Cardiac muscle cell (in vitro differentiated cells and primary cell): ENCODE measurements around the gene HMG20B. TPM values are rescaled to one million over a fixed set of nuclear protein-coding genes. Genes with fewer than 3 reads are reported as not detected.

Source experiments
- DNase-seq, 2 donors: peaks; one replicate each; pipeline versions ENCODE4 v3.0.0 to v3.0.0-alpha.2; 2010 to 2017; ENCODE audit warnings: low read depth in 1 of 2, low spot score in 1 of 2
- H3K27ac ChIP-seq: fragments of 200-600 bp; sonication (generic); 2 replicates; pipeline ENCODE4 v1.5.1; 2016
- H3K27me3 ChIP-seq: fragments of 200-600 bp; sonication (generic); 2 replicates; pipeline ENCODE4 v1.6.0; 2016; ENCODE audit warnings: control low read depth
- H3K36me3 ChIP-seq: fragments of 200-600 bp; sonication (generic); 2 replicates; pipeline ENCODE4 v1.5.1; 2016; ENCODE audit warnings: control low read depth
- H3K4me1 ChIP-seq: fragments of 200-600 bp; sonication (generic); 2 replicates; pipeline ENCODE4 v1.8.1; 2017; ENCODE audit warnings: low read depth, mild to moderate bottlenecking, mixed run types
- H3K4me3 ChIP-seq: fragments of 200-600 bp; sonication (generic); 2 replicates; pipeline ENCODE4 v1.5.1; 2016; ENCODE audit warnings: mild to moderate bottlenecking
- H3K9me3 ChIP-seq: fragments of 200-600 bp; sonication (generic); 2 replicates; pipeline ENCODE4 v1.5.1; 2017; ENCODE audit warnings: low read depth, mild to moderate bottlenecking, control low read depth
- polyA plus RNA-seq: library from polyadenylated mRNA; unstranded; fragments of >200 nt; fragmentation: Nextera tagmentation; extraction: Ambion mirVana; gene quantifications from 2 replicates; pipeline ENCODE4 v1.2.1, GENCODE V29; 2016
- total RNA-seq: library from RNA; depleted of rRNA; stranded (reverse); fragments of >200 nt; gene quantifications from 2 replicates; pipeline ENCODE4 v1.2.3, GENCODE V29; 2016
- TF ChIP-seq, protein P1 (sequence below): IDR thresholded peaks from 2 replicates; pipeline ENCODE4 v1.5.1; 2012; ENCODE audit warnings: low read depth, mild to moderate bottlenecking, low read length

The HMG20B gene
- total and polyA plus RNA-seq, 2 experiments from 2014 or later = 154 to 253 TPM

DNA sequence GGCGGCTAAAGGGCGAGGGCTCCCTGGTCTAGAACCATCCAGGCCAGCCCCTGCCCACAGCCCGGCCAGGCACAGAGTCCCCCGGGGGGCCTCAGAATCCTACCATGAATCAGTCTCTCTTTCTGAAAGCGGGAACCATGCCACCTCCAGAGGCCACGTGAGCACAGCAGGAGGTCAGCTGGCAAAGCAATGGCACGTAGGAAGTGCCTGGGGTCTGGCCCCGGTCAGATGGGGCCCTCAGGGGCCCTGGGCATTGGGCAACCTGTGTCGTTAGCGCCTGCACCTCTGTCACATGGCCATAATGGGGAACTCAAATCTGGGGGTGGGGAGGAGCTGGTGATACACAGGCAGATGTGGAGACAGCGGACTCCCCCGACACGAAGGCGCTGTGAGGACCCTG is 24.1 kb upstream of the HMG20B start:
- TF ChIP-seq, protein P1, sequence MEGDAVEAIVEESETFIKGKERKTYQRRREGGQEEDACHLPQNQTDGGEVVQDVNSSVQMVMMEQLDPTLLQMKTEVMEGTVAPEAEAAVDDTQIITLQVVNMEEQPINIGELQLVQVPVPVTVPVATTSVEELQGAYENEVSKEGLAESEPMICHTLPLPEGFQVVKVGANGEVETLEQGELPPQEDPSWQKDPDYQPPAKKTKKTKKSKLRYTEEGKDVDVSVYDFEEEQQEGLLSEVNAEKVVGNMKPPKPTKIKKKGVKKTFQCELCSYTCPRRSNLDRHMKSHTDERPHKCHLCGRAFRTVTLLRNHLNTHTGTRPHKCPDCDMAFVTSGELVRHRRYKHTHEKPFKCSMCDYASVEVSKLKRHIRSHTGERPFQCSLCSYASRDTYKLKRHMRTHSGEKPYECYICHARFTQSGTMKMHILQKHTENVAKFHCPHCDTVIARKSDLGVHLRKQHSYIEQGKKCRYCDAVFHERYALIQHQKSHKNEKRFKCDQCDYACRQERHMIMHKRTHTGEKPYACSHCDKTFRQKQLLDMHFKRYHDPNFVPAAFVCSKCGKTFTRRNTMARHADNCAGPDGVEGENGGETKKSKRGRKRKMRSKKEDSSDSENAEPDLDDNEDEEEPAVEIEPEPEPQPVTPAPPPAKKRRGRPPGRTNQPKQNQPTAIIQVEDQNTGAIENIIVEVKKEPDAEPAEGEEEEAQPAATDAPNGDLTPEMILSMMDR = no peak
- Histone ChIP-seq H3K9me3 (no peaks in the 10 kb centered on the region), H3K27me3 (no peaks in the 10 kb centered on the region), H3K27ac (no peak overlapping the region), H3K36me3 (no peaks in the 10 kb centered on the region), H3K4me1 (no peaks in the 10 kb centered on the region), H3K4me3 (no peak overlapping the region)
- no peak for DNase-seq

DNA sequence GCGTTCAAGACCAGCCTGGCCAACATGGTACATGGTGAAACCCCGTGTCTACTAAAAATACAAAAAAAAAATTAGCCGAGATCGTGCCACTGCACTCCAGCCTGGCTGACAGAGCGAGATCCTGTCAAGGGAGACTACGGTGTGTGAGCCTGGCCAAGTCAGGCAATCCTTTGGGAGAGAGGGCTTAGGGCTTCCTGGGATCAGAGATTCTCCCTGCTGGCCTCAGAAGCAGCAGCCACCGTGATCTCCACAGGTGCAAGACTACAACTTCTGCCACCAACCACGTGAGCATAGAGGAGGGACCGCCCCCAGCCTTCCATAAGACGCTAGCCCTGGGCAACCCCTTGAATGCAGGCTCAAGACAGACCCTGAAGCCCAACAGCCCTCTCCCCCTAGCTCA is 22.9 kb upstream of the HMG20B start:
- TF ChIP-seq, protein P1 = no peak
- no peak overlapping the region for H3K4me3 ChIP-seq
- no peaks in the 10 kb centered on the region for H3K4me1 ChIP-seq
- H3K27ac ChIP-seq = no peak overlapping the region
- no peaks in the 10 kb centered on the region for H3K36me3 ChIP-seq
- no peaks in the 10 kb centered on the region for H3K9me3 ChIP-seq
- DNase-seq = no peak
- no peaks in the 10 kb centered on the region for H3K27me3 ChIP-seq

DNA sequence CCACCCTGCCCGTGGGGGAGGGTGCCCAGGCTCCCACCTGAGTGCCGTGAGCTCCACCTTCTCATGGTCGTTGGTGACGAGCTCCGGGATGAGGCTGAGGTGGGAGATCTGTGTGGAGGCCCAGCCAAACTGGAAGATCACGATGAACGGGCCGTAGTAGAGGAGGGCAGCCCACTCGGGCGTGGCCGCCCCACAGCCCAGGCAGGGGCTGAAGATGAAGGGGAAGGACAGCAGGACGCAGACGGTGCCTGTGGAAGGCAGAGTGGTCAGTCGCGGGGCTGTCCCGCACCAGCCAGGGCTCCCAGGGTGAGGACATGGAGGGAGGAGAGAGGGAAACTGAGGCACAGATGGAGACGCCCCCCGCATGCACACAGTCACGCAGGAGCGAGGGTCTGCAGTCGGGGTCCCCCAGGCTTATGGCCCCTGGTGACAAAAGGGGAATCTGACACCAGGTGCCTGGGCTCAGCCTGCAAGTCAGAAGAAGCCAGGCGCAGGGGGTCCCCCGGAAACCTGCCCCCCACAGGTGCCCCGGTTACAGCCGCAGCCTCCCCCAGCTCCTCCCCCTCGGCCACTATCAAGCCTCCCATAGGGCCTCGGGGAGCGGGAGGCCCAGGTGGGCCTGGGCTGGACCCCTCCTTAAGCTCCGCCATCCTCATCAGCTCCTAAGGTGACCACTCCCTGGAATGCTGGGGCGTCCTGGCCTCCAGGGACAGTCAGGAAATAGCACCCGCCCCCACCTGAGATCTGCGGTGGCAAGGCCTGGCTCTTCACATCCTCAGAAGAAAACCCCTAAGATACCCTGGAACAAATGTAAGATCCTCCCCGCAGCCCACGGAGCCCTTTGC is 21.6 kb upstream of the HMG20B start:
- H3K27me3 ChIP-seq = no peaks in the 10 kb centered on the region
- no peak overlapping the region for H3K27ac ChIP-seq
- no peaks in the 10 kb centered on the region for H3K36me3 ChIP-seq
- no peaks in the 10 kb centered on the region for H3K4me1 ChIP-seq
- no peaks in the 10 kb centered on the region for H3K9me3 ChIP-seq
- no peak overlapping the region for H3K4me3 ChIP-seq
- DNase-seq = no peak
- TF ChIP-seq, protein P1 = no peak

DNA sequence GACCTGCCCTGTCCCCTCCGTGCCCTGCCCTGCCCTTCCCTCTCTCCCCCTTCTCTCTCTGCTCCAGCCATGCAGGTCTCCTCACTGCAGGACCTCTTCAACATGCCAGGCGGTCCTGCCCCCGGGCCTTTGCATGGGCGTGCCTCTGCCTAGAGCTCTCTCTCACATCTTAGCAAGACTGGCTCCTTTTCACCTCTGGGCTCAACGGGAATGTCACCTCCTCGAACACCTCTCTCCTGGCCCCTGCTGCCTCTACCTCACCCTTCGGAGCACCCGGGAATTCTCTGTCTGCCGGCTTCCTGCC is 21.0 kb upstream of the HMG20B start:
- Histone ChIP-seq H3K36me3 (no peaks in the 10 kb centered on the region), H3K27ac (no peak overlapping the region), H3K4me1 (no peaks in the 10 kb centered on the region), H3K27me3 (no peaks in the 10 kb centered on the region), H3K9me3 (no peaks in the 10 kb centered on the region), H3K4me3 (no peak overlapping the region)
- TF ChIP-seq, protein P1 = no peak
- no peak for DNase-seq

DNA sequence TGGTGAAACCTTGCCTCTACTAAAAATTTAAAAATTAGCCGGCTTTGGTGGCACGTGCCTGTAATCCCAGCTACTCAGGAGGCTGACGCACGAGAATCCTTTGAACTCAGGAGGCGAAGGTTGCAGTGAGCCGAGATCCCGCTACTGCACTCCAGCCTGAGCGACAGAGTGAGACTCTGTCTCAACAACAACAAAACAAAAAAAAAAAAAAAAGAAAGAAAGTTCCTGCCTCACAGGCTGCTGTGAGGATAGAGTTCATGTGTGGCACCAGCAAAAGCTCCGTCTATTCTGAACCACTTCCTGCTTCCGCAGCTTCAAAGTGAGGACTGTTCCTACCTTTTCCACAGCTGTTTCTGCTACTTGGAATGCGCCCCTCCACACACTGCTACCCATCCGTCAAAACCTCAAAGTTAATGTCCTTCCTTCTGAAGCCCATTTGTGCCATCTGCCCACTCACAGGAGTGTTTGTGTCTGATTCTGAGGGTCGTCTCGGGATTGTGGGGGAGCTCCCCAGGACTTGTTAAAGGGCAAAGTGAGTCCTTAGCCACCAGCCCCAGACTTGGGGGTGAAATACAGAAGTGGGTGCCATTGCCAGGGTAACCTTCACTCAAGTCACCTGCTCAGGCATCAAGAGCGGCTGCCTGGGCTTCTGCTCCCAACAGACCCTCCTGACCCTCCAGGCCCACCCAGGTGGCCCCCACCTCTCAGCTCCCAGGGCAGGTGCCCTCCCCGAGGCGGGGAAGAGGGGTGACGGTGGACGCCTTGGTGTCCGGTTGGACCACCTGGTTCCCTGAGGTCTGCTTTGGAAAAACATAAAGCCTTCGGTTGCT is 18.3 kb upstream of the HMG20B start:
- Histone ChIP-seq H3K27ac (no peak overlapping the region), H3K27me3 (no peaks in the 10 kb centered on the region), H3K4me1 (no peaks in the 10 kb centered on the region), H3K9me3 (no peaks in the 10 kb centered on the region), H3K4me3 (no peak overlapping the region), H3K36me3 (no peaks in the 10 kb centered on the region)
- no peak for DNase-seq
- TF ChIP-seq, protein P1 = no peak
